BLaER1 treated with 17β-estradiol and CSF1 and Interleukin-3, amounts not matched to agents 10 nM and 100 nM (cell line): ENCODE measurements around the gene ZFR.
"Not testable (repeated sequence)": the region's sequence is repeated elsewhere in the genome, so short reads cannot be mapped to it uniquely, and the experiment has no call there.

ENCODE experiments used
- H3K27ac ChIP-seq, 11 experiments: shearing (Covaris generic); formaldehyde crosslinking; 2 replicates each; pipeline ENCODE4 v1.8.1; 2022
- H3K27me3 ChIP-seq, 11 experiments: shearing (Covaris generic); formaldehyde crosslinking; 2 replicates each; pipeline ENCODE4 v1.8.1; 2022
- H3K36me3 ChIP-seq, 11 experiments: shearing (Covaris generic); formaldehyde crosslinking; 2 replicates each; pipeline ENCODE4 v1.8.1; 2022
- H3K4me1 ChIP-seq, 10 experiments: shearing (Covaris generic); formaldehyde crosslinking; 2 replicates each; pipeline ENCODE4 v1.8.1; 2022
- H3K4me2 ChIP-seq, 11 experiments: shearing (Covaris generic); formaldehyde crosslinking; 2 replicates each; pipeline ENCODE4 v1.8.1; 2022
- H3K4me3 ChIP-seq, 10 experiments: shearing (Covaris generic); formaldehyde crosslinking; 2 replicates each; pipeline ENCODE4 v1.8.1; 2022
- H3K9ac ChIP-seq, 11 experiments: shearing (Covaris generic); formaldehyde crosslinking; 2 replicates each; pipeline ENCODE4 v1.8.1; 2022
- H3K9me3 ChIP-seq, 11 experiments: shearing (Covaris generic); formaldehyde crosslinking; replicated peaks in 1 of 11; 2 replicates each; pipeline ENCODE4 v1.8.1; 2022
- H4K20me1 ChIP-seq, 11 experiments: shearing (Covaris generic); formaldehyde crosslinking; 2 replicates each; pipeline ENCODE4 v1.8.1; 2022
- Cebpa-rat ChIP-seq, 11 experiments: shearing (Covaris generic); IDR thresholded peaks; 2 replicates each; pipeline ENCODE4 v1.8.1; 2022

Gene ZFR

GRCh38 chr5:32406650-32407049 is 37.9 kb downstream of the ZFR start:
- Histone ChIP-seq H3K27ac (no peak overlapping the region), H3K4me2 (no peak overlapping the region), H3K9ac (no peak overlapping the region), H3K9me3 (no peaks in the 10 kb centered on the region), H4K20me1 (peaks cover 4 to 78% (median 29%) of the 10 kb centered on the region in 11 experiments; a peak in 16 of 22 replicates), H3K27me3 (no peaks in the 10 kb centered on the region), H3K4me1 (no peaks in the 10 kb centered on the region), H3K4me3 (no peak overlapping the region), H3K36me3 (peaks cover 94 to 100% (median 99%) of the 10 kb centered on the region in 11 experiments)
- TF ChIP-seq Cebpa-rat (IDR thresholded peaks at IDR 0.05) = no peak

GRCh38 chr5:32405507-32405906 is 39.0 kb downstream of the ZFR start:
- TF ChIP-seq Cebpa-rat (IDR thresholded peaks at IDR 0.05) = no peak
- H4K20me1 ChIP-seq = peaks cover 6 to 77% (median 29%) of the 10 kb centered on the region in 11 experiments; a peak in 16 of 22 replicates
- H3K27ac ChIP-seq = no peak overlapping the region
- no peak overlapping the region for H3K9ac ChIP-seq
- no peak overlapping the region for H3K4me3 ChIP-seq
- H3K4me1 ChIP-seq = no peaks in the 10 kb centered on the region
- peaks cover 94 to 100% (median 99%) of the 10 kb centered on the region in 11 experiments for H3K36me3 ChIP-seq
- no peaks in the 10 kb centered on the region for H3K27me3 ChIP-seq
- H3K4me2 ChIP-seq = no peak overlapping the region
- H3K9me3 ChIP-seq = no peaks in the 10 kb centered on the region

- H3K4me3 ChIP-seq = no peak overlapping the region
- peaks cover 9 to 70% (median 24%) of the 10 kb centered on the region in 11 experiments; a peak in 16 of 22 replicates for H4K20me1 ChIP-seq
- no peak for TF ChIP-seq Cebpa-rat (IDR thresholded peaks at IDR 0.05)
- H3K36me3 ChIP-seq = peaks cover 94 to 100% (median 99%) of the 10 kb centered on the region in 11 experiments
- no peak overlapping the region for H3K4me2 ChIP-seq
- no peaks in the 10 kb centered on the region for H3K4me1 ChIP-seq
- H3K9me3 ChIP-seq = no peaks in the 10 kb centered on the region
- no peak overlapping the region for H3K9ac ChIP-seq
- no peaks in the 10 kb centered on the region for H3K27me3 ChIP-seq
- no peak overlapping the region for H3K27ac ChIP-seq
These were observed 40.8 kb downstream of the ZFR start for GRCh38 chr5:32403760-32404159.

GRCh38 chr5:32400401-32400800 is 44.1 kb downstream of the ZFR start:
- no peak overlapping the region for H3K9ac ChIP-seq
- no peaks in the 10 kb centered on the region for H3K27me3 ChIP-seq
- peaks cover 98 to 100% (median 100%) of the 10 kb centered on the region in 11 experiments for H3K36me3 ChIP-seq
- peaks cover 5 to 38% (median 13%) of the 10 kb centered on the region in 11 experiments; a peak in 16 of 22 replicates for H4K20me1 ChIP-seq
- H3K4me1 ChIP-seq = no peaks in the 10 kb centered on the region
- H3K27ac ChIP-seq = no peak overlapping the region
- no peaks in the 10 kb centered on the region for H3K9me3 ChIP-seq
- no peak for TF ChIP-seq Cebpa-rat (IDR thresholded peaks at IDR 0.05)
- H3K4me3 ChIP-seq = no peak overlapping the region
- no peak overlapping the region for H3K4me2 ChIP-seq

GRCh38 chr5:32398754-32399153 is 45.8 kb downstream of the ZFR start:
- H3K4me2 ChIP-seq, H3K4me1 ChIP-seq, H3K27ac ChIP-seq, H3K4me3 ChIP-seq, H3K9me3 ChIP-seq, H3K9ac ChIP-seq, H3K27me3 ChIP-seq: not testable (repeated sequence)
- Histone ChIP-seq H4K20me1 (peaks cover 0 to 30% (median 4%) of the 10 kb centered on the region in 11 experiments; a peak in 10 of 22 replicates), H3K36me3 (peaks cover 97 to 100% (median 100%) of the 10 kb centered on the region in 11 experiments)

GRCh38 chr5:32394981-32395380 is 49.6 kb downstream of the ZFR start:
- Histone ChIP-seq H3K9me3 (no peaks in the 10 kb centered on the region), H3K27ac (no peak overlapping the region), H3K4me3 (no peak overlapping the region), H3K27me3 (no peaks in the 10 kb centered on the region), H3K4me2 (no peak overlapping the region), H3K4me1 (peaks cover 0 to 8% (median 2%) of the 10 kb centered on the region in 10 experiments; a peak in 4 of 20 replicates), H4K20me1 (peaks cover 0 to 34% (median 5%) of the 10 kb centered on the region in 11 experiments; a peak in 9 of 22 replicates), H3K9ac (no peak overlapping the region), H3K36me3 (peaks cover 95 to 100% (median 100%) of the 10 kb centered on the region in 11 experiments)
- TF ChIP-seq Cebpa-rat (IDR thresholded peaks at IDR 0.05) = no peak

- Histone ChIP-seq H3K27me3 (no peaks in the 10 kb centered on the region), H3K4me2 (no peak overlapping the region), H3K4me3 (no peak overlapping the region), H4K20me1 (peaks cover 0 to 46% (median 9%) of the 10 kb centered on the region in 11 experiments; a peak in 8 of 22 replicates), H3K36me3 (peaks cover 96 to 100% (median 100%) of the 10 kb centered on the region in 11 experiments), H3K4me1 (peaks cover 0 to 8% (median 2%) of the 10 kb centered on the region in 10 experiments; a peak in 4 of 20 replicates), H3K27ac (no peak overlapping the region), H3K9me3 (no peaks in the 10 kb centered on the region), H3K9ac (no peak overlapping the region)
- TF ChIP-seq Cebpa-rat (IDR thresholded peaks at IDR 0.05) = no peak
These were observed 52.5 kb downstream of the ZFR start for GRCh38 chr5:32392039-32392438.

GRCh38 chr5:32390819-32391591 is 53.5 kb downstream of the ZFR start:
- Histone ChIP-seq H3K9me3 (no peaks in the 10 kb centered on the region), H3K27ac (peak overlapping the region in 1 of 11 experiments; percentile 12; a peak in 2 of 22 replicates), H3K9ac (no peak overlapping the region), H3K4me2 (no peak overlapping the region), H3K4me3 (no peak overlapping the region), H3K4me1 (peaks cover 0 to 8% (median 2%) of the 10 kb centered on the region in 10 experiments; a peak in 4 of 20 replicates), H4K20me1 (peaks cover 0 to 53% (median 9%) of the 10 kb centered on the region in 11 experiments; a peak in 9 of 22 replicates), H3K27me3 (no peaks in the 10 kb centered on the region), H3K36me3 (peaks cover 96 to 100% (median 100%) of the 10 kb centered on the region in 11 experiments)
- TF ChIP-seq Cebpa-rat (IDR thresholded peaks at IDR 0.05) = no peak; a peak in 1 of 22 replicates

GRCh38 chr5:32388432-32389129 is 56.0 kb downstream of the ZFR start:
- TF ChIP-seq Cebpa-rat (IDR thresholded peaks at IDR 0.05) = no peak
- H4K20me1 ChIP-seq = peaks cover 0 to 60% (median 9%) of the 10 kb centered on the region in 11 experiments; a peak in 10 of 22 replicates
- H3K9me3 ChIP-seq = no peaks in the 10 kb centered on the region
- H3K9ac ChIP-seq = no peak overlapping the region
- no peak overlapping the region for H3K4me3 ChIP-seq
- no peak overlapping the region for H3K27ac ChIP-seq
- H3K36me3 ChIP-seq = peaks cover 95 to 100% (median 99%) of the 10 kb centered on the region in 11 experiments
- H3K4me1 ChIP-seq = peaks cover 0 to 8% (median 2%) of the 10 kb centered on the region in 10 experiments; a peak in 4 of 20 replicates
- no peaks in the 10 kb centered on the region for H3K27me3 ChIP-seq
- H3K4me2 ChIP-seq = no peak overlapping the region
